NCI-H69 (cell line): Measurements from ENCODE around the gene MCRIP1.

ENCODE experiments used
- DNase-seq: peaks from one replicate; lab custom pipeline; 2025; lab: John Stamatoyannopoulos, UW

Gene MCRIP1

GRCh38 chr17:81819708-81820107, 13.4 kb downstream of the MCRIP1 start:
- no peak for DNase-seq

GRCh38 chr17:81817758-81818147, 15.3 kb downstream of the MCRIP1 start:
- no peak for DNase-seq

- DNase-seq, result peak; percentile 47
These were observed 17.5 kb downstream of the MCRIP1 start for GRCh38 chr17:81815646-81815986.

GRCh38 chr17:81814748-81815645, 18.1 kb downstream of the MCRIP1 start:
- peak; percentile 86 for DNase-seq

GRCh38 chr17:81813861-81814683, 19.0 kb downstream of the MCRIP1 start:
- DNase-seq, result no peak

- no peak for DNase-seq
These were observed 19.8 kb downstream of the MCRIP1 start for GRCh38 chr17:81813371-81813684.

- no peak for DNase-seq
These were observed 20.3 kb downstream of the MCRIP1 start for GRCh38 chr17:81812571-81813370.

GRCh38 chr17:81811705-81812570, 21.2 kb downstream of the MCRIP1 start:
- no peak for DNase-seq

- no peak for DNase-seq
These were observed 22.0 kb downstream of the MCRIP1 start for GRCh38 chr17:81810892-81811704.

- no peak for DNase-seq
These were observed 22.6 kb downstream of the MCRIP1 start for GRCh38 chr17:81810476-81810875.

GRCh38 chr17:81809556-81809998, 23.5 kb downstream of the MCRIP1 start:
- DNase-seq, result no peak

- DNase-seq, result peak; percentile 38
These were observed 24.1 kb downstream of the MCRIP1 start for GRCh38 chr17:81808778-81809555.

GRCh38 chr17:81807839-81808238, 25.3 kb downstream of the MCRIP1 start:
- peak; percentile 26 for DNase-seq

- DNase-seq, result no peak
These were observed 25.8 kb downstream of the MCRIP1 start for GRCh38 chr17:81807210-81807719.

- DNase-seq, result no peak
These were observed 26.5 kb downstream of the MCRIP1 start for GRCh38 chr17:81806461-81807209.

- DNase-seq, result no peak
These were observed 27.2 kb downstream of the MCRIP1 start for GRCh38 chr17:81805707-81806460.

GRCh38 chr17:81804559-81805399, 28.3 kb downstream of the MCRIP1 start:
- DNase-seq, result no peak
